B cell (primary cell): ENCODE data around the gene PTPRU.

ENCODE experiments used
- CTCF ChIP-seq: fragments of 200-600 bp; IDR thresholded peaks from one replicate; pipeline ENCODE4 v1.8.0; 2022; ENCODE audit warnings: antibody characterized with exemption, mild to moderate bottlenecking
- EZH2 ChIP-seq: IDR thresholded peaks from 2 replicates; pipeline ENCODE4 v1.6.1; 2012; ENCODE audit warnings: borderline replicate concordance, low read depth, mild to moderate bottlenecking, moderate library complexity, low read length; ENCODE audit not compliant: insufficient read depth, poor library complexity, severe bottlenecking

GRCh38 chr1:29267321-29268070 lies 31.2 kb downstream of the PTPRU start:
- no peak for TF ChIP-seq CTCF
- TF ChIP-seq EZH2, result no peak
